ENCODE measurements around the gene CKM.

GRCh38 chr19:45305007-45305406 lies 17.7 kb downstream of the CKM start:
- TF ChIP-seq CTCF (IDR thresholded peaks at IDR 0.05) (no peak), POLR2AphosphoS5 (IDR thresholded peaks at IDR 0.05) (no peak)
